GM21423 (cell line): ENCODE measurements around the gene CELF1.

Source experiments
- ATAC-seq: cut with Tn5 transposase; IDR thresholded peaks from one replicate; pipeline ENCODE4 v1.9.1; 2021; ENCODE audit warnings: mild to moderate bottlenecking, moderate library complexity; ENCODE audit not compliant: unreplicated experiment

CELF1 gene

GRCh38 chr11:47512701-47513100, 40.2 kb downstream of the CELF1 start:
- no peak for ATAC-seq

DNA sequence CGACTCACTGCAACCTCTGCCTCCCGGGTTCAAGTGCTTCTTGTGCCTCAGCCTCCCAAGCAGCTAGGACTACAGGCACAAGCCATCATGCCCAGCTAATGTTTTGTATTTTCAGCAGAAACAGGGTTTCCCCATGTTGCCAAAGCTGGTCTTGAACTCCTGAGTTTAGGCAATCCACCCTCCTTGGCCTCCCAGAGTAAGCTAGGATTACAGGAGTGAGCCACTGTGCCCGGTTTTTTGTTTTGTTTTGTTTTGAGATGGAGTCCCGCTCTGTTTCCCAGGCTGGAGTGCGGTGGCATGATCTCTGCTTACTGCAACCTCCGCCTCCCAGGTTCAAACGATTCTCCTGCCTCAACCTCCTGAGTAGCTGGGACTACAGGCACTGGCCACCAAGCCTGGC, 41.0 kb downstream of the CELF1 start:
- no peak for ATAC-seq

DNA sequence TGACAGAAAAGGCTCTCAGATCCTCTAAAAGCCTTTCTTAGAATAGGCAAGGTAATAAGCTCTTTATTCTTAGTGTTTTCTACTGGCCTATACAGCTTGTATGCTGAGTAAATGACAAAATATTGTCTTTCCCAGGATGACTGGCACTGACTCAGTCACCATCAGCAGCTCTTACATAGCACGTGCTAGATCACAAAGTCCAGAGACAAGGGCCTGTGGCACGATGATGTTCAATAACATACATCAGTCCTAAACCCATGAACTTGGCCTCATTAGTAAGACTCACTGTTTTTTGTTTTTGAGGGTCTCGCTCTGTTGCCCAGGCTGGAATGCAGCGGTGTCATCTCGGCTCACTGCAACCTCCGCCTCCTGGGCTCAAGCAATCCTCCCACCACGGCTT, 42.7 kb downstream of the CELF1 start:
- ATAC-seq, result no peak

DNA sequence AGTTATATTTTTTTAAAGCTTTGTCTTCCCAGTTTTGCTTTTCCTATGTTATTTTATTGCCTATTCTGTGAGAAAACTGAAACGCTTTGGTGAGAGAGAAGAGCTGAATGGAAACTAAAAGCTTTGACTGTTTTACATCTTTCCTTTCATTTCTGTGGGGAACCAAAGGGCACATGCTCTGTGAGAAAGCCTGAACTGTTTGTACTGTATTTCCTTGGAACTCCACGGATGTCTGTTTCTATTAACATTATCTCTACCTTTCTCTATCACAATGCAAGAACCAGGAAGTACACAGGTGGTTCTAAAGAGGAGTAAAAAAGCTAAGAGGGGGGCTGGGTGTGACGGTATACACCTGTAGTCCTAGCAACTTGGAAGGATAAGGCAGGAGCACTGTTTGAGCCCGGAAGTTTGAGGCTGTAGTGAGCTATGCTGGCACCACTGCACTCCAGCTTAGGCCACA, 43.8 kb downstream of the CELF1 start:
- ATAC-seq, result no peak

GRCh38 chr11:47508240-47508957, 44.5 kb downstream of the CELF1 start:
- no peak for ATAC-seq

DNA sequence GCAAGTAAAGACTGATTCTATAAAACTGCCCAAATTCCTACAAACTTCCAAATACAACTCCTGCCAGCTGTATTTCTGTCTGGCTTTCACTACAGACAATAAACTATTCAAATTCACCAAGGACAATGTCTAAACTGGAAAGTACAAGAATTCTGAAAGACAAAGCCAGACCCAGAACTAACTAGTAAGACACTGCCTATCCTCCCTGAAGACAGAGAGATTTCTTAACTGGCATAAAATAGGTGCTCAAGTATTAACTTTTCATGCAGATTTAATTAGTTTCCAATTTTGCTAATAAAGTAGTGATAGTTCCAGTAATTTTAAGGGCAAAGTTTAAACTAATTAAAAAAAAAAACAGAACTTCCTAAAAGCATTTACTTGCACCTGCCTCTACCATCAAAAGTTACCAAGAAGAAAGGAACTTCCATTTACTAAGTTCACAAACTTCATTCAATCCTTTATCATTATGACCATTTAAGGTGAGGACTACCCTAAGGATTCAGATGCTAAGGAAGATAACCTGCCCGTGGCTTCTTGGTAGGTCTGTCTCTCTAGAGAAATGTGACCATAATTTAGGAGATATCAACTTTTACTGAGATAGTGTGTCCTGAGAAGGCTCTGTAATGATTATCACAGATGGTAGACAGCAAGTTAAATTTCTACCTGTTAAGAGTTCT, 45.2 kb downstream of the CELF1 start:
- no peak for ATAC-seq

- peak; percentile 40 for ATAC-seq
Observed at GRCh38 chr11:47506795-47507562, 46.0 kb downstream of the CELF1 start.

DNA sequence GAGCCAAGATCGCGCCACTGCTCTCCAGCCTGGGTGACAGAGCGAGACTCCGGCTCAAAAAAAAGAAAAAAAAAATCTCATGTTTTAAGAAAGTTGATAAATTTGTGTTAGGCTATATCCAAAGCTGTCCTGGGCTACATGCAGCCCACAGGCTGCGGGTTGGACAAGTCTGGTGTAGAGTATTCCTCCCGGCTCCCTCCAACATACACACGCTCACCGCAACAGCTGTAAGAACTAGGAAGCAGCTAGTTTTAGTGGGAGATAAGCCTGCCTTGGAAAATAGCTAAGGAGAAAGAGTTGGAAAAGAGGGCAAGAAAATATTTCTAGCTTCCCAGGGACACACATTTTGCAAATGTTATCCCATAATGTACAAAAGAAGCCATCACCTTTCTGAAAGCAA, 46.6 kb downstream of the CELF1 start:
- ATAC-seq, result no peak

- ATAC-seq, result no peak
Observed at GRCh38 chr11:47504910-47505309, 48.0 kb downstream of the CELF1 start.

- no peak for ATAC-seq
Observed at GRCh38 chr11:47503227-47503626, 49.7 kb downstream of the CELF1 start.

- ATAC-seq, result no peak
Observed at GRCh38 chr11:47502767-47503166, 50.2 kb downstream of the CELF1 start.

GRCh38 chr11:47501101-47501500, 51.8 kb downstream of the CELF1 start:
- no peak for ATAC-seq

DNA sequence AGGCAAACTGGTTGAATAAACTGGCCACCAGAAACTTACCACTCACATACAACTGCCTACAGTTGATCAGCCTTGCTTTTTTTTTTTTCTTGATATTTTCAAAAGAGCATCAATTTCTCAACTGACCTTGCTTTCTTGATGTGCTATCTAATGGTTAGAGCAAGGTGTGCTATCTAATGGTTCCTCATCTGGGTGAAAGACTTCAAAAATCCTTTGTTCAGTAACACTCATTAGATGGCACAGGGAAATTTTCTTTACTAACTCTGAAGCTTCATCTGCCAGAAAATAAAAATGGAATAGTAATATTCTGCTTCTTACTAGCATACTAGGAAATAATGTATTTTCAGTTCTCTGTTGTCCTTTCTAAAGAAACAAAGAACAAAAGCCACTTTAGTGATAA, 52.8 kb downstream of the CELF1 start:
- ATAC-seq, result no peak

DNA sequence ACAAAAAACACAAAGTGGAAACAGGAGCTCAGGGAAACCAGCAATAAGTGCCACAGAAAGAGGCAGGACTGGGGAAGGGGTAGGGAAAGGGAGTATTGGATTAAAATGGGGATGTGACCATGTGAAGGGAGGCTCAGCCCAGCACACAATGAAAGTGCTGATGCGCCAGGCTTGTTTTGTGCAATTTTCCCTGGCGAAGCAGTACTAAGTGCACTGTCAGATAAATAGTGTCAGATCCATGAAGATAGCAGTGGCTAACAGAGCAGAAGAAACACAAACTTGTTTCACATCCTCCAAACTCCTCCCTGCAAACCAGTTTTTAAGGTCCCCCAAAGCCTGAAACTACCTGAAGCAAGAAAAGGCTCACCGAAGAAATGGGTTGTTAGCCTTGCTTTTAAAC, 53.3 kb downstream of the CELF1 start:
- ATAC-seq, result no peak

DNA sequence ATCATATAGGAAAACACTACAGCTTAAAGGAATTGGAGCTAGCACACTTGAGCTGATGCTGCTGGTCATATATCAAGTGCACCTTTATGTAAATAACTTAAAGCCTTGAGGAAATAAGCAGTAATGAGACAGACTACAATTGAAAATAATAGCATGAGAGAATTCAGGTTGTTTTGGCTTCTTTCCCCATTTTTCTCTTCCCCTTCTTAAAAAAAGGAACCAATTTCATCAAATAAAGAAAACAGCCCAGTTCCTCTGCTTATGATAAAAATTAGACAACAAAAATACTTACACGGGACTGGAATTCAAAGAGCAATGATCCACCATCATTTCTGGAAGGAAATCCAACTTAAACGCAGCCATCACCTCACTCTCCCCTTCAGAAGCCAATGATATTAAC, 53.8 kb downstream of the CELF1 start:
- no peak for ATAC-seq

GRCh38 chr11:47498584-47499152, 54.3 kb downstream of the CELF1 start:
- no peak for ATAC-seq

- no peak for ATAC-seq
Observed at GRCh38 chr11:47498149-47498548, 54.8 kb downstream of the CELF1 start.

- no peak for ATAC-seq
Observed at GRCh38 chr11:47496808-47497207, 56.1 kb downstream of the CELF1 start.

DNA sequence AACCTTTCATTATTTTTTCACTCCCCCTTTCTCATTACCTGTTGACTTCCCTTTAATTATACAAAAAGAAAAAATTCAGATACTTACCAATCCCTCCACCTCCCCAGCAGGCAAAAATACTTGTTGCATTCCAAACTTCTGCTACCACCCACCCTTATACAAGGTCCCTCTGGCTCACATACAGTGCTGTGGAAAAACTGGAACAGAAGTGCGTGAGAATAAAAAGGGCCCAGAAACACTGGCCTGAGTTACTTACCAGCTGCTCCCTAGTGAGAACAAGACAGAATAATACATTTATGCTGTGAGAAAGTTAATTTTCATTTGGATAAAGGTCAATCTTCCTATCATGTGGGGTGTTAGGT, 57.1 kb downstream of the CELF1 start:
- no peak for ATAC-seq

DNA sequence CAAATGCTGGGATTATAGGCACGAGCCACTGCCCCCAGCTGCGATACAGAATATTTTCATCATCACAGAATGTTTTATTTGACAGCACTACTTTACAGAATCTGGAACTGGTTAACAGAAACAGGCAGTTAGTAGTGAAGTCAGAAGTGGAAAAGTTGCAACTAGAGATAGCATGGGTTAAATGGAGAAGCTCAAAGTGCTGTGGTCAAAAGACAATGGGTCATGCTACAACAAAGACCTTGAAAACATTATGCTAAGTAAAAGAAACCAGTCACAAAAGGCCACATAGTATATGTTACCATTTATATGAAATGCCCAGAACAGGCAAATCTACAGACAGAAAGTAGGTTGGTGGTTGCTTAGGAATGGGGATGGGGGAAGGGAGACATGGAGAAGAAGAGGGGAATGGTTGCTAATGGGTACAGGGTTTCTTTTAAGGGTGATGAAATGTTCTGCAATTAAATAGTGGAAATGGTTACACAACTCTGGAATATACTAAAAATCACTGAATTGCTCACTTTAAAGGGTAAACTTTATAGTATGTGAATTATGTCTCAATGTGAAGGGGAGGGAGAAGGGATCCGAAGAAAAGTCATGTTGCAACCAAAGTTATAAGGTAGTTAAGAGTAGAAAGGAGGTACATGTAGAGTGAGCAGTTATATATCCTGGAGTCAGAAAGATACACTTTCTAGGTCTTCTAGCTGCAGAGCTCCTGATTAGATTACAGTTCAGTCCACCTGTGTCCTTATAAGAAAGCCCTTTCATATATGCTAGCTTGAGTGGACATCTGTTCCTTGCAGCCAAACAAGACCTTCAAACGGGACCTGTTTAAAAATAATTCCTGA, 57.7 kb downstream of the CELF1 start:
- ATAC-seq, result no peak

DNA sequence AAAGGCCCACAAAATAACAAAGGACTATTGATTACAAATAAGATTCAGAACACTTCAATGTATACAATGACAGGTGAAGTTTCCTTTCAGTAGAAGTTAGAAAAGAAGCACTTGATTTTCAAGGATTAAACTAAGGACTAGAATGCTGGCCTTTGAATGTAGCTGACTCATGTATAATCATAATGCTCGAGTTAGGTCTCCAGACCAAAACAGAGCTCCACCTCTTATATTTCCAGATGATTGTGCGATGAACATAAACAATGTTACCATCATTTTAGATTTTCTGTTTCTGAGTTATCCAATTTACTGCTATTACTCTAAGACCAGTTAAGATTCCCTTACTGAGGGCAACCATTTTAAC, 63.6 kb downstream of the CELF1 start:
- no peak for ATAC-seq
